GM06990 (cell line): ENCODE data around the gene LRRC31.

Experiments used
- DNase-seq: peaks from one replicate; pipeline ENCODE4 v3.0.0-alpha.2; 2011; ENCODE audit not compliant: insufficient read length; ENCODE audit errors: extremely low read depth
- H3K27me3 ChIP-seq: replicated peaks from 2 replicates; pipeline ENCODE4 v1.6.0; 2011; ENCODE audit warnings: low read length; ENCODE audit not compliant: control insufficient read depth, insufficient read depth
- H3K36me3 ChIP-seq: 2 replicates; pipeline ENCODE4 v1.5.1; 2011; ENCODE audit warnings: low read length; ENCODE audit not compliant: control insufficient read depth, insufficient read depth
- H3K4me3 ChIP-seq: replicated peaks from 2 replicates; pipeline ENCODE4 v1.5.1; 2011; ENCODE audit warnings: low read depth, mild to moderate bottlenecking, control low read depth, low read length
- TF ChIP-seq, protein P1 (sequence below): IDR thresholded peaks from 2 replicates; pipeline ENCODE4 v1.5.1; 2011; ENCODE audit warnings: low read length, control low read depth, mild to moderate bottlenecking, inconsistent platforms; ENCODE audit not compliant: insufficient read depth, poor library complexity, severe bottlenecking

LRRC31 gene

GRCh38 chr3:169869484-169870220 lies at the start of gene LRRC31:
Gene LRRC31, minus strand, starts transcription at chr3:169869935. Its CDS starts 128 bp downstream, at chr3:169869807.
- no peak within 1 kb of the TSS for H3K4me3 ChIP-seq
- H3K27me3 ChIP-seq, result no peaks in the 10 kb centered on the region
- no peak for DNase-seq
- TF ChIP-seq, protein P1, sequence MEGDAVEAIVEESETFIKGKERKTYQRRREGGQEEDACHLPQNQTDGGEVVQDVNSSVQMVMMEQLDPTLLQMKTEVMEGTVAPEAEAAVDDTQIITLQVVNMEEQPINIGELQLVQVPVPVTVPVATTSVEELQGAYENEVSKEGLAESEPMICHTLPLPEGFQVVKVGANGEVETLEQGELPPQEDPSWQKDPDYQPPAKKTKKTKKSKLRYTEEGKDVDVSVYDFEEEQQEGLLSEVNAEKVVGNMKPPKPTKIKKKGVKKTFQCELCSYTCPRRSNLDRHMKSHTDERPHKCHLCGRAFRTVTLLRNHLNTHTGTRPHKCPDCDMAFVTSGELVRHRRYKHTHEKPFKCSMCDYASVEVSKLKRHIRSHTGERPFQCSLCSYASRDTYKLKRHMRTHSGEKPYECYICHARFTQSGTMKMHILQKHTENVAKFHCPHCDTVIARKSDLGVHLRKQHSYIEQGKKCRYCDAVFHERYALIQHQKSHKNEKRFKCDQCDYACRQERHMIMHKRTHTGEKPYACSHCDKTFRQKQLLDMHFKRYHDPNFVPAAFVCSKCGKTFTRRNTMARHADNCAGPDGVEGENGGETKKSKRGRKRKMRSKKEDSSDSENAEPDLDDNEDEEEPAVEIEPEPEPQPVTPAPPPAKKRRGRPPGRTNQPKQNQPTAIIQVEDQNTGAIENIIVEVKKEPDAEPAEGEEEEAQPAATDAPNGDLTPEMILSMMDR, result no peak
- H3K36me3 ChIP-seq, result no peaks in the 10 kb centered on the region

GRCh38 chr3:169914321-169914720 lies 44.6 kb upstream of the LRRC31 start:
- DNase-seq, result no peak

GRCh38 chr3:169913323-169913722 lies 43.6 kb upstream of the LRRC31 start:
- DNase-seq, result no peak
- H3K36me3 ChIP-seq, result no peaks in the 10 kb centered on the region
- H3K4me3 ChIP-seq, result no peak overlapping the region
- TF ChIP-seq, protein P1, result no peak
- no peaks in the 10 kb centered on the region for H3K27me3 ChIP-seq

More at GRCh38 chr3:169914321-169914720, 44.6 kb upstream of the LRRC31 start:
- Histone ChIP-seq H3K4me3 (no peak overlapping the region), H3K36me3 (no peaks in the 10 kb centered on the region), H3K27me3 (no peaks in the 10 kb centered on the region)
- TF ChIP-seq, protein P1, result no peak

GRCh38 chr3:169911272-169911671 lies 41.5 kb upstream of the LRRC31 start, which contains the start of gene SAMD7:
Gene SAMD7, plus strand, starts transcription at chr3:169911572. Its CDS starts 7,927 bp downstream, at chr3:169919499.
- no peak for DNase-seq
- no peak within 1 kb of the TSS for H3K4me3 ChIP-seq

DNA sequence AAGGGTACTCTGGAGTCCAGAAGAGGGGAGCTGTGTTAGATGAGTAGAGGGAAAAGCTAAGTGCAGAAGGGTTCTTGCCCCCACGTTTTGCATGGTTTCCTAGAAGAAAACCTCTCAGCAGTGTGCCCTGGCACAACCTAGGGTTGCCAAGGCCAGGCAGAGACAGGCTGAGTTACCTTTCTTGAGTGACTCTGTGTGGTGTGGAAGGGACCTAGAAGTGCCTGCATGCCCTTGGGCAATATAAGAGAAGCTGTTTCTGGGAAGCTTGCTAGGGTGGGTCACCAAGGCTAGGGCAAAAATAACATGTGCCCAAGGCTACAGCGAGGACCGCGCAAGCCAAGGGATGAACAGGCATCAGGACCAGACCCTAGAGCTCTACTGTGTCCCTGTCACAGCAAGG lies 38.2 kb upstream of the LRRC31 start:
- Histone ChIP-seq H3K36me3 (no peaks in the 10 kb centered on the region), H3K4me3 (no peak overlapping the region), H3K27me3 (no peaks in the 10 kb centered on the region)
- DNase-seq, result no peak
- TF ChIP-seq, protein P1, result no peak

More at GRCh38 chr3:169911272-169911671, 41.5 kb upstream of the LRRC31 start, which contains the start of gene SAMD7:
- TF ChIP-seq, protein P1, result no peak
- Histone ChIP-seq H3K27me3 (no peaks in the 10 kb centered on the region), H3K36me3 (no peaks in the 10 kb centered on the region)
